ENCODE results near the gene SNAI3.

DNA sequence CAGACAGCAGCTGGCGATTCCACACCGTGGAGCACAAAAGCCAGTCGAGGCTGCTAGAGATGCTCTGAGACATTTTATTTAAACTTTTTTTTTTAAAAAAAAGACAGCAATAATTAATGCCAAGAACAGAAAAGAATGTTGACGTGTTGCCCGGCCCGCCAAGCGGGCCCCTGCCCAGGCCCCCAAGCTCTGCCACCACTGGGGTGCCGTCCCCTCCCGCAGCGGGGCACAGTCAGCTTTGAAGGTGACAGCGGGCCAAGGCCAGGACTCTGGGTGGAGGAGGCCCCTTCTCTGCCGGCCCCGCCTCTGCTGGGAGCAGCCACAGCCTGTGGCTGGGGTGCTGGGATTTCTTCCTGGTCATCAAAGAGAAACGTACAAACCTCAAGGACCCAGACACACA, 10.1 kb upstream of the SNAI3 start:
- TF ChIP-seq POLR2A (IDR thresholded peaks at IDR 0.05) (no peak), POLR2AphosphoS5 (IDR thresholded peaks at IDR 0.05) (no peak), EP300 (IDR thresholded peaks at IDR 0.05) (no peak)
- TF ChIP-seq, protein P1, sequence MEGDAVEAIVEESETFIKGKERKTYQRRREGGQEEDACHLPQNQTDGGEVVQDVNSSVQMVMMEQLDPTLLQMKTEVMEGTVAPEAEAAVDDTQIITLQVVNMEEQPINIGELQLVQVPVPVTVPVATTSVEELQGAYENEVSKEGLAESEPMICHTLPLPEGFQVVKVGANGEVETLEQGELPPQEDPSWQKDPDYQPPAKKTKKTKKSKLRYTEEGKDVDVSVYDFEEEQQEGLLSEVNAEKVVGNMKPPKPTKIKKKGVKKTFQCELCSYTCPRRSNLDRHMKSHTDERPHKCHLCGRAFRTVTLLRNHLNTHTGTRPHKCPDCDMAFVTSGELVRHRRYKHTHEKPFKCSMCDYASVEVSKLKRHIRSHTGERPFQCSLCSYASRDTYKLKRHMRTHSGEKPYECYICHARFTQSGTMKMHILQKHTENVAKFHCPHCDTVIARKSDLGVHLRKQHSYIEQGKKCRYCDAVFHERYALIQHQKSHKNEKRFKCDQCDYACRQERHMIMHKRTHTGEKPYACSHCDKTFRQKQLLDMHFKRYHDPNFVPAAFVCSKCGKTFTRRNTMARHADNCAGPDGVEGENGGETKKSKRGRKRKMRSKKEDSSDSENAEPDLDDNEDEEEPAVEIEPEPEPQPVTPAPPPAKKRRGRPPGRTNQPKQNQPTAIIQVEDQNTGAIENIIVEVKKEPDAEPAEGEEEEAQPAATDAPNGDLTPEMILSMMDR (IDR thresholded peaks at IDR 0.05): no peak
